ENCODE measurements around the gene TANC1.
A peak's percentile ranks its signal among the peaks of the same experiment; 100 is the strongest.

The TANC1 gene

DNA sequence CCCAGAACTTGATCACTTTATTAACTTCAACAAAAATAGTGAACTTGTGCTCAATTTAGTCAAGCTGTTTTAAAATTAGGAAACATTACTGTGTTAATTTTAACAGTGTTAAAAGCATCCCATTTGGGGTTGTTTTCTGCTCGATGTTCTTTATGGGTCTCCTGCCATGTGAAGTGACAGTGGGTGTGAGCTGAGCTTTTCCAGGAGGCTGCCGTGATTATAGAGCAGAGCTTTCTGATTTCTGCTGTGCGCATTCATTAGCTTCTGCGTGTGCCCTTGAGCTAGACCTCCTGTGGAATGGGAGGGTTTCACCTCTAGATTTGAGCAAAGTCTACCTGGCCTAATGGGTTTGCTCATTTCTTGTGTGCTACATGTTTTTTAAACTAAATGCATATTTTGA, 196.6 kb downstream of the TANC1 start:
- no peak for DNase-seq
- ATAC-seq, result no peak

DNA sequence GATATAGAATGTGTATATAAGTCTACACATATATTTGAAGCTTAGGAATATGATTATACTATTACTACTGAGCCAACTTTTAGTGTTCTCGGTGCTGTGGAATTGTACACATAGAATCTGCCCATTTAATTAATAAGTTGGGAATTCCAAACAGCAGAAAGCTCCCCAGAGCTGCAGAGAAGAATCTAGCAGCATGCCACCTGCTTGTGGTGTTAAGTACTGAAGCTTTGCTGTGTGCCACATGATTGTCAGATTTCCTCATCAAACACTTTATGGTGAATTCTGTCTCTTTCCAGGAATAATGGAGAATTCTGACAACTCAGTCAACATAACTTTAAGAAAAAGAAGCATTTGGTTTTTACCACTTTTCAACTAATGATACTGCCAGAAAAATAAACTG, 200.3 kb downstream of the TANC1 start:
- DNase-seq (no peak), ATAC-seq (no peak)

DNA sequence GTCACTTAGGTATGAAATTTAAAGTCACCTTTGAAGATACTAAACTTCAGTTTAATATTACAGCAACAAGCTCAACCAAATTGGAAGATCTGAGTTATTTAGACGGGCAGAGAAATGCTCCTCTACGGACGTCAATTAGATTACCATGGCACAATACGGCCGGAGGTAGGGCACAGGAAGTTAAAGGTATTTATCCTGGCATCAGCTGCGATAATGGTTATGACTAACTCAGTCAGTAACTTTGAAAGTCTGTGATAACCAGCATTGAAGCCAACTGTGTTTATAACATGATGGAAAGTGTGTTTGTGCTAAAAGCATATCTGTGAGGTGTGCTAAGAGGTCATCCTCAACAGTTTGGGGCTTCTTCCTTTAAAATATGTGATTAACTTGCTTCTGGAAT, 200.7 kb downstream of the TANC1 start:
- ATAC-seq, result no peak
- DNase-seq, result no peak

DNA sequence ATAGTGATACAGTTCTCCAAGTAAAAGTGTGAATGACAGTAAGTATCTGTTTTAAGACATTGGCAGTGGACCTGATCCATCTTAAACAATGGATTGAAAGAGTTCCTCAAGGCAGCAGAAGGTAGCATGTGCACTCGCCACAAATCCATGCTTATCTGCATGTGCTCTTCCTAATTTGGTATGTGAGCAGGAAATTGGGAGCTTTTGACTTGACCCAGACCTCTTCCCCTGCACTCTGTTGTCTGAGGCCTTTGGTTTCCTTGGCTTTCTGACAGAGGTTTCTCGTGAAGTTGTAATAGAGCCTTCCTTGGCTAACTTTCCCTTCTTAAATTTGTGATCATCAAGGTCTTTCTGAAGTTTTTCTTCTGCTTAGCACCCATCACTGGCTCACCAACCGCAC, 204.0 kb downstream of the TANC1 start:
- no peak for ATAC-seq
- no peak for DNase-seq

- no peak for DNase-seq
- no peak for ATAC-seq
These were observed 206.3 kb downstream of the TANC1 start for GRCh38 chr2:159174759-159175158.

DNA sequence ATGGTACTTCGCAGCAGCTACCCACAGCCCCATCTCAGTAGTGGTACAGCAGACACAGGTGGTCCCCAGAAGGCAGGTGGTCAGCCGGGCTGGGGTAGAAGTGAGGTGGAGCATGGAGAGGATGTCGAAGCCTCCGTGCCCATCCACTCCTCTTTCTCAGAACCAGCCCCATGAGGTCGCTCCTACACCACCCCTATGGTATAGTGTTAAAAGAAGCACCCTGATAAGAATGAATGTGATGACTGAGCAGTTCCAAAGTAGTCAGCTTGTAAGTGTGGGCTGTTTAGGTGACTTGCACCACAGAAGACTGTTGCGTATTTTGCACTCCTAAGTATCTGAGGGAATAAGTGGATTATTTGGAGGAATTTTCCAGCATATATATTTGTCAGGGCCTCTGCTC, 206.7 kb downstream of the TANC1 start:
- ATAC-seq, result no peak
- DNase-seq, result no peak

GRCh38 chr2:159175927-159176326, 207.5 kb downstream of the TANC1 start:
- DNase-seq, result no peak

GRCh38 chr2:159176555-159176954, 208.1 kb downstream of the TANC1 start:
- no peak for ATAC-seq
- DNase-seq, result no peak

More at GRCh38 chr2:159175927-159176326, 207.5 kb downstream of the TANC1 start:
- ATAC-seq, result no peak

- ATAC-seq (no peak), DNase-seq (no peak)
These were observed 208.9 kb downstream of the TANC1 start for GRCh38 chr2:159177357-159177756.

DNA sequence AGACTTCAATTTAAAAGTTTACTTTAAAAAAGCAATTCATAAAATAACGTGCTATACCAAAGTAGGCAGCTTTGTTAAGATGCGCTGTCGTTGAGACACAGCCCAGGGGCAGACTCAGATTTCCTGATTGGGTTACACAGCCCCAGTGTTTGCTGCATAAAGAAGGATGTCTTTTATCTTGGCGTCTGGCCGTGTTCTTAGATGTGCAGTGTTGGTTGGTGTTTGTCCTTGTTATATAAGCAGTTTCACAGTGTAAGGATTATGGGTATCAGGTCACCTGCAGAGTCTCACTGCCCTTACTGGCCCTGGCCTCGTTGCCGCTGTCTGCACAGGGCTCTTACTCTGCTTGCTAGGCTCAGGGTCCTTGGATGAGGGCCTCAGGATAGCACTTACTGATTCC, 209.5 kb downstream of the TANC1 start:
- DNase-seq (no peak), ATAC-seq (no peak)

DNA sequence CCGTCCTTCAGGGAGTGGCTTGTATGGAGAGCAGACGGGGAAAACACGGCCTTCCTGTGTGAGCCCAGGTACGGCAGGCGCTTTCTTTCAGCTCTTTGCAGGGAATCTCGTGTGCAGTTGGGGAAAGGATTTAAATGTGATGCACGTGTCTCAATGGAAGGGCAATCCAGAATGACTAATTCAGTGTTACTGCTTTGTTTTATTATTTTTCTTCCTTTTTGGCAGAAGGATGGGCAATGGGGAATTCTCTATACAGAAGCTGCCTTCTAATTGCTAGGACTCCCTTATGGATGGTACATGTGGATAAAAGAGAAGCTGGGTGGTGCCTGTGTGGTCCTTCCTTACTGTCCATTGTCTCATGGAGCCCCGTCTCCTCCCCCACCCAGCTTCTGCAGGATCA, 210.7 kb downstream of the TANC1 start:
- no peak for ATAC-seq
- no peak for DNase-seq

GRCh38 chr2:159179696-159180095, 211.3 kb downstream of the TANC1 start:
- DNase-seq (no peak), ATAC-seq (no peak)

- DNase-seq (no peak), ATAC-seq (no peak)
These were observed 214.9 kb downstream of the TANC1 start for GRCh38 chr2:159183346-159183745.

DNA sequence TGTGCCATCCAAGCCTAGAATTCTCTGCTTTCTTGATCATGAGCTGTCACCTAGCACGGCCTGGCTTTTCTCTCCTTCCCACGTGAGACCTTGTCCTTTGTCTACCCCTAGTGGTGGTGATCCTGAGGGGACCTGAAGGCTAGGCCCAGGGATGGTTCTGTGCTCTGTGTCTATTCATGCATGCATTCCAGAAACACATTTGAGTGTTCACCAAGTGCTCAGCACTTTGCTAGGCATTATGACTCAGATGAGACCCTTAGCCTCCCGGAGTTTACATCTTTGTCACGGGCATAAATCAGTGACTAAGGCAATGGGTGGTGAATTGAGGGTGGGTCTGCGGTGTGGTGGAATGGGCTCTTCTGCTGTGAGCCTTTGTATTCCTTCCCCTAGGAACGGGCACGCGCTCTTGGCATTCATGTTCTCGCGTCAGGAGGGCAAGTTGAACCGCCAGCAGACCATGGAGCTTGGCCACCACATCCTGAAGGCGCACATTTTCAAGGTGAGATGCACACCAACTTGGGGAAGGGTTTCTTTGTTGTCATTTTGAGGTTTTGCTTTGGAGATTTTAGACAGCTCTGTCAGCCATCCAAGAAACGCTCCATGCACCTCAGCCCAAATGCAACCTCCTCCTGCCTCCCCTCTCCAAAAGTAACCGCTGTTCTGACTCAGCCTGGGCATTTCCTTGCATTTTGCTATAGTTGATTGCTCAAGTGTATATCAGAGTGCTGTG, 217.1 kb downstream of the TANC1 start:
- peak; percentile 34 for ATAC-seq
- no peak for DNase-seq

- DNase-seq, result no peak
- ATAC-seq, result no peak
These were observed 218.0 kb downstream of the TANC1 start for GRCh38 chr2:159186462-159186861.

DNA sequence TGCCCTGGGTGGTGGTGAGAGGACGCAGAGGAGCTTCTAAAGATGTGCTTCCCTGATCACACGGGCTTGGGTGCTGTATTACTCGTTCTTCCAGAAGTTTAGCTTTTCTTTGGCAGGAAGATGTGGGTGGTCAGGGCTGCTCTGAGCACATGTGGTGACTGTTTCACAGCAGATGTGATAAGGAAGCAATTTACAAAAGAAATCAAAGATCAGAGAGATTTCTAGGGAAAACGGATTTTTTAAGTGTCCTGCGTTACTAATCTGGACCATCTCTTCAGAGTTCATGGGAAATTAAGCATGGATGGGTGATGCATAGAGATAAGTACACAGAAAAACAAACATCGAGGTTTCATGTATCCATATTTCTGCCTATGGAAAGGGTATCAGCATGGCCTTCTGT, 218.7 kb downstream of the TANC1 start:
- no peak for DNase-seq
- no peak for ATAC-seq

GRCh38 chr2:159188449-159188848, 220.0 kb downstream of the TANC1 start:
- no peak for DNase-seq
- no peak for ATAC-seq

- ATAC-seq (no peak), DNase-seq (no peak)
These were observed 224.0 kb downstream of the TANC1 start for GRCh38 chr2:159192371-159192918.

- DNase-seq (no peak), ATAC-seq (no peak)
These were observed 225.4 kb downstream of the TANC1 start for GRCh38 chr2:159193791-159194190.

DNA sequence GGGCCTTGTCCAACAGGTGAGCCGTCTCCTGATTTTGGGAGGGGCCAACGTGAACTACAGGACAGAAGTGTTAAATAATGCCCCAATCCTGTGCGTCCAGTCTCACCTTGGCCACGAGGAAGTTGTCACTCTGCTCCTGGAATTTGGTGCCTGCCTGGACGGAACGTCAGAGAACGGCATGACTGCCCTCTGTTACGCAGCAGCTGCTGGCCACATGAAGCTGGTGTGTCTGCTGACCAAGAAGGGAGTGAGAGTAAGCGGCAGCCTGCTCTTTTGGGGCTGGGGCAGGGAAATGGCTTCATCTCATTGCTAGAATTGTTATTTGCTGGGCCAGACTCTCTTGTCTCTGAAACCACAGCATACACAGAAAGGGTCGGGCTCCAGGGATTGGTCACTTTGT, 225.8 kb downstream of the TANC1 start:
- no peak for ATAC-seq
- no peak for DNase-seq

- ATAC-seq (no peak), DNase-seq (no peak)
These were observed 227.3 kb downstream of the TANC1 start for GRCh38 chr2:159195697-159196096.

DNA sequence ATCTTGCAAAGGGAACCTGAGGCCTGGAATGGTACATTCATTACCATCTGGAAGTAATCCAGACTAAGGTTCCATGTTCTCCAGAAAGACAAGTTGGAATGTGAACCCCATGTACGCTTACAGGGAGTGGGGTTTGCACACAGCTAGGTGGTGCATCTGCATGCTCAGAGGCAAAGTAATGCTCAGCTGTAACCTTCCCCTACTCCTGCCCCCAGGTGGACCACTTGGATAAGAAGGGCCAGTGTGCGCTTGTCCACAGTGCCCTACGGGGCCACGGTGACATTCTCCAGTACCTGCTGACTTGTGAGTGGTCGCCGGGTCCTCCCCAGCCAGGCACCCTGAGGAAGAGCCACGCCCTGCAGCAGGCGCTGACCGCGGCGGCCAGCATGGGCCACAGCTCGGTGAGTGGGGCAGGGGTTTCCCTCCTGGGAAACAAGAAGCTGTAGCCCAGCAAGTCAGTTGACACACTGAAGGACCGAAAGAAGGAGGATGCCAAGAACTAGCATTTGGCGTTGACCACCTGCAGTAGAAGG, 228.0 kb downstream of the TANC1 start:
- DNase-seq (no peak), ATAC-seq (no peak)

- DNase-seq (no peak), ATAC-seq (no peak)
These were observed 230.8 kb downstream of the TANC1 start for GRCh38 chr2:159199236-159199635.
